MM.1S (cell line): ENCODE measurements around the gene TRAF1.

Experiments used
- CTCF ChIP-seq: fragments of 300-600 bp; sonication (generic); IDR thresholded peaks from 2 replicates; pipeline ENCODE4 v1.5.1; 2016; ENCODE audit warnings: antibody characterized with exemption, low read length, mixed read lengths
- EZH2 ChIP-seq: fragments of 300-600 bp; sonication (generic); optimal IDR thresholded peaks from 2 replicates; pipeline ENCODE3; 2017; ENCODE audit warnings: low read depth, mild to moderate bottlenecking, antibody characterized with exemption, low read length, mixed read lengths

GRCh38 chr9:120947222-120947621 lies 20.6 kb upstream of the TRAF1 start:
- no peak for TF ChIP-seq CTCF
- TF ChIP-seq EZH2, result no peak
